Thoracic aorta (tissue), 2 donors: ENCODE data around the gene SON. TPM values are rescaled to one million over a fixed set of nuclear protein-coding genes. Genes with fewer than 3 reads are reported as not detected.

Experiments used
- ATAC-seq: fragments of 150-250 bp; one replicate; pipeline ENCODE4 v1.8.0; 2017; ENCODE audit warnings: low read depth; ENCODE audit not compliant: insufficient number of reproducible peaks, low FRiP score
- DNase-seq: peaks from one replicate; pipeline ENCODE4 v3.0.0-alpha.2; 2020; ENCODE audit warnings: low spot score
- H3K27ac ChIP-seq, 2 donors: fragments of 200-600 bp; sonication (generic); 1 replicate in 1 of 2; 2 replicates in 1 of 2; pipeline ENCODE4 v1.5.1; 2016; ENCODE audit warnings: mild to moderate bottlenecking in 2 of 2, moderate library complexity in 2 of 2
- H3K27me3 ChIP-seq: fragments of 200-600 bp; sonication (generic); replicated peaks from 2 replicates; pipeline ENCODE4 v1.6.0; 2016; ENCODE audit warnings: mild to moderate bottlenecking; ENCODE audit not compliant: insufficient read depth
- H3K36me3 ChIP-seq: fragments of 200-600 bp; sonication (generic); one replicate; pipeline ENCODE4 v1.5.1; 2016
- H3K4me1 ChIP-seq, 2 donors: fragments of 200-600 bp; sonication (generic); 1 replicate in 1 of 2; 2 replicates in 1 of 2; pipeline versions ENCODE4 v1.5.1 to v1.6.0; 2016; ENCODE audit warnings: low read depth in 2 of 2, mild to moderate bottlenecking in 1 of 2; ENCODE audit not compliant: control insufficient read depth in 1 of 2
- H3K4me3 ChIP-seq: fragments of 200-600 bp; sonication (generic); 2 replicates; pipeline ENCODE4 v1.5.1; 2016; ENCODE audit warnings: mild to moderate bottlenecking
- H3K9me3 ChIP-seq: fragments of 200-600 bp; sonication (generic); 2 replicates; pipeline ENCODE4 v1.5.1; 2016
- total RNA-seq, 2 donors: library from RNA; depleted of rRNA; stranded (reverse); fragments of >200 nt; gene quantifications; one replicate each; pipeline versions ENCODE4 v1.1.0 to v1.2.3, GENCODE V29; 2016
- TF ChIP-seq, protein P1 (sequence below): fragments of 200-600 bp; sonication (generic); IDR thresholded peaks from one replicate; pipeline ENCODE4 v1.5.1; 2019; ENCODE audit warnings: antibody characterized with exemption

SON gene
- total RNA-seq, 2 donors from 2014 or later: 260 to 331 TPM

DNA sequence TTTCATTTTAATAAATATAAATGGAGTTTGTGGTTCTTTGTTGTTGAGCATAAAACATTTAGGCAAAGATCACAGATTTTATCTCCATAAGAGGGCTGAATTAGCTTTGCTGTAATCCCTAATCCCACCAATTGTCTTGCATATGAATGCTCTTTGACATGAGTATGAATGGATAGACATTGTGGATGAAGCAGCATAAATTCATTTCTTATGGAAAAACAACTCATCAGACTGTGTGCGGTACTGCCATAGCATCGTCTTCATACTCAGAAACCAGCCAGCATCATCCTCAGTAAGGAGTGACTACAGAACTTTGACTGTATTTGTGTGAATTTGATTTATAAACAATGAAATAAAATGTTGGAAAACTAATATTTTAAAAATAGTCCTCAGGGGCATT, 19.6 kb downstream of the SON start:
- Histone ChIP-seq H3K9me3 (no peaks in the 10 kb centered on the region), H3K27me3 (no peaks in the 10 kb centered on the region), H3K27ac (no peak overlapping the region), H3K4me3 (no peak overlapping the region), H3K4me1 (peaks cover 0 to 5% of the 10 kb centered on the region in 2 donors), H3K36me3 (peaks cover 53% of the 10 kb centered on the region)
- DNase-seq (no peak), ATAC-seq (no peak)
- TF ChIP-seq, protein P1, sequence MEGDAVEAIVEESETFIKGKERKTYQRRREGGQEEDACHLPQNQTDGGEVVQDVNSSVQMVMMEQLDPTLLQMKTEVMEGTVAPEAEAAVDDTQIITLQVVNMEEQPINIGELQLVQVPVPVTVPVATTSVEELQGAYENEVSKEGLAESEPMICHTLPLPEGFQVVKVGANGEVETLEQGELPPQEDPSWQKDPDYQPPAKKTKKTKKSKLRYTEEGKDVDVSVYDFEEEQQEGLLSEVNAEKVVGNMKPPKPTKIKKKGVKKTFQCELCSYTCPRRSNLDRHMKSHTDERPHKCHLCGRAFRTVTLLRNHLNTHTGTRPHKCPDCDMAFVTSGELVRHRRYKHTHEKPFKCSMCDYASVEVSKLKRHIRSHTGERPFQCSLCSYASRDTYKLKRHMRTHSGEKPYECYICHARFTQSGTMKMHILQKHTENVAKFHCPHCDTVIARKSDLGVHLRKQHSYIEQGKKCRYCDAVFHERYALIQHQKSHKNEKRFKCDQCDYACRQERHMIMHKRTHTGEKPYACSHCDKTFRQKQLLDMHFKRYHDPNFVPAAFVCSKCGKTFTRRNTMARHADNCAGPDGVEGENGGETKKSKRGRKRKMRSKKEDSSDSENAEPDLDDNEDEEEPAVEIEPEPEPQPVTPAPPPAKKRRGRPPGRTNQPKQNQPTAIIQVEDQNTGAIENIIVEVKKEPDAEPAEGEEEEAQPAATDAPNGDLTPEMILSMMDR: no peak

DNA sequence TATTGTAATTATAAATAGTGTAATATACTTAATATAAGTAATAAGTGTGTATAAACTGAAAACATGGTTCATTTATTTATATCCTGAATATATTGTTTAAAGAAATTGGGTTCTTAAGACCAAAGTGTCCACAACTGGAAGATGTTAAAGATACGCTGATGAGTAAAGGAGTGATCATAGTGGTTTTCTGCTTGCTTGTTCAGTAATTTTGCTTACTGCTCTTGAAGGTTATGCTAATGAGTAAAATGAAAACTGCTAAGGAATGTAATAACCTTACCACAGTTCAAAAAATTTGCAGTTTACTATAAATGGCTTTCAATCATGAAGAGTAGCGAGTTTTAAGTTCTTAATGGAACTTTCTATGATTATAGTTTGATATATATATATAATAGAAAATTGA, 23.7 kb downstream of the SON start:
- Histone ChIP-seq H3K9me3 (no peaks in the 10 kb centered on the region), H3K27me3 (no peaks in the 10 kb centered on the region), H3K4me1 (no peaks in the 10 kb centered on the region), H3K27ac (no peak overlapping the region), H3K4me3 (no peak overlapping the region), H3K36me3 (peaks cover 46% of the 10 kb centered on the region)
- ATAC-seq (no peak), DNase-seq (no peak)
- TF ChIP-seq, protein P1: no peak

DNA sequence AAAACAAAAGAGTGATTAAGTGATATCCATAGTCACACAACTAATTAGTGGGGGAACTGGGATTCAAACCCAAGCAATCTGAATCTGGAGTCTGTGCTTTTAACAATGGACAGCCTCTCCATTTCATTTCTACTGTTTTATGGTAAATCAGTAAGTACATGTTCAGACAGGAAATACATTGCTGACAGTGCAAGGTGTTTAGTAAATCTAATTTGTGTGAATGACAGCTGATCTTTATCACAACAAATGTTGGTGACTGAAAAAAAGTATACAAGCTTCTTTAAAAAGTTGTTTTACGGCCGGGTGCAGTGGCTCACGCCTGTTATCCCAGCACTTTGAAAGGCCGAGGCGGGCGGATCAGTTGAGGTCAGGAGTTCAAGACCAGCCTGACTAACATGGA, 25.1 kb downstream of the SON start:
- TF ChIP-seq, protein P1: no peak
- no peak overlapping the region for H3K27ac ChIP-seq
- H3K27me3 ChIP-seq: no peaks in the 10 kb centered on the region
- H3K9me3 ChIP-seq: no peaks in the 10 kb centered on the region
- peaks cover 45% of the 10 kb centered on the region for H3K36me3 ChIP-seq
- H3K4me3 ChIP-seq: no peak overlapping the region
- ATAC-seq (no peak), DNase-seq (no peak)
- peaks cover 0 to 3% of the 10 kb centered on the region in 2 donors for H3K4me1 ChIP-seq

DNA sequence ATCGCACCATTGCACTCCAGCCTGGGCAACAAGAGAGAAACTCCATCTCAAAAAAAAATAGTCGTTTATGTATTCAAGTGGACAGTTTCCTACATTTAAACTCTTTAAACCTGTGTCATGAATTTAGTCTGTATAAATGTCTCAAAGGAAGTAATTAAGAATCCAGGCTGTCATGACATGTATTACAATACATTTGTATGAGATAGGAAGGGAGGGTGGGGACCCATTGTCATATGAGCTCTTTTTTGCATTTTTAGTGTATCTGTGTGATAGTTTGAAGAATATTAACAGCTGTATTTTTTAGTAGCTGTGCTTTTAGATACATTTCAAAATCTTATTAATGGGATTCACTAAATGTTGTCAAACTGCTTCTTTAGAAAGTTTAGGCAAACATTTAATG, 25.6 kb downstream of the SON start:
- Histone ChIP-seq H3K9me3 (no peaks in the 10 kb centered on the region), H3K4me3 (no peak overlapping the region), H3K27me3 (no peaks in the 10 kb centered on the region), H3K4me1 (peaks cover 0 to 3% of the 10 kb centered on the region in 2 donors), H3K36me3 (peaks cover 45% of the 10 kb centered on the region), H3K27ac (no peak overlapping the region)
- DNase-seq: no peak
- no peak for ATAC-seq
- TF ChIP-seq, protein P1: no peak

DNA sequence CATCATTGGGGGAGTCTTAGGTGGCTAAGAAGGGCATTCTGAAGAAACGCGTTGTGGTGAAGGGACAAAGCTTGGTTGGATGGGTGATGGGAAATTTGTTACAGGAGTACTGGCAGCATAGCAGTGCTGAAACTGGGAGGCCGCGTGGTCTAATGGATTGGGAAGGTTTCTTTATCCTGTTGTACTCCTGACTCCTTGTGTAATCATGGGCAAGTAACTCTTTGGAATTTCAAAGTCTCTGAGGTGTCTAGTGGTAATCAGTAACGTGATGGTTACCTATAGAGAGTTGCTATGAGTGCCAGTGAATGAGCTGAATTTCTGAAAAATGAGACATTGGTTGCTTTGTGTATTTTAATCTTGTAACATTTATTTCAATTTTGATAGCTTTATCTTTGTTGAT, 27.2 kb downstream of the SON start:
- Histone ChIP-seq H3K27me3 (no peaks in the 10 kb centered on the region), H3K9me3 (no peaks in the 10 kb centered on the region), H3K27ac (no peak overlapping the region), H3K4me3 (no peak overlapping the region), H3K4me1 (peaks cover 0 to 3% of the 10 kb centered on the region in 2 donors), H3K36me3 (peaks cover 43% of the 10 kb centered on the region)
- TF ChIP-seq, protein P1: no peak
- ATAC-seq (no peak), DNase-seq (no peak)
